Stomach (tissue), 9 donors: ENCODE results near the gene NCAPG2. TPM values are rescaled to one million over a fixed set of nuclear protein-coding genes. Genes with fewer than 3 reads are reported as not detected.

Experiments used
- DNase-seq, 2 donors: peaks; one replicate each; pipeline versions ENCODE4 v3.0.0 to v3.0.0-alpha.2; 2013 to 2019
- H3K27ac ChIP-seq, 5 donors: fragments of 200-600 bp in 4 of 5; sonication (generic) in 4 of 5; one replicate each; pipeline ENCODE4 v1.5.1; 2013 to 2019; ENCODE audit warnings: mild to moderate bottlenecking in 1 of 5, moderate library complexity in 1 of 5
- H3K27me3 ChIP-seq, 3 donors: fragments of 200-600 bp; sonication (generic); one replicate each; pipeline ENCODE4 v1.5.1; 2017 to 2019; ENCODE audit warnings: mixed run types in 1 of 3
- H3K36me3 ChIP-seq, 4 donors: fragments of 200-600 bp; sonication (generic); 1 replicate in 3 of 4; 2 replicates in 1 of 4; pipeline ENCODE4 v1.5.1; 2016 to 2019
- H3K4me1 ChIP-seq, 4 donors: fragments of 200-600 bp; sonication (generic); one replicate each; pipeline ENCODE4 v1.5.1; 2016 to 2019
- H3K4me3 ChIP-seq, 4 donors: fragments of 200-600 bp; sonication (generic) in 3 of 4; one replicate each; pipeline ENCODE4 v1.5.1; 2016 to 2019; ENCODE audit warnings: mild to moderate bottlenecking in 1 of 4
- H3K9me3 ChIP-seq, 4 donors: fragments of 200-600 bp; sonication (generic); one replicate each; pipeline ENCODE4 v1.5.1; 2016 to 2019
- CTCF ChIP-seq, 7 experiments: fragments of 450-650 bp in 4 of 7; fragments of 200-600 bp in 3 of 7; sonication (generic) in 3 of 7; IDR thresholded peaks; one replicate each; pipeline ENCODE4 v1.5.1; 2016 to 2019; ENCODE audit warnings: antibody characterized with exemption in 7 of 7, control low read depth in 2 of 7, mild to moderate bottlenecking in 1 of 7
- EP300 ChIP-seq: sonication (generic); formaldehyde crosslinking; IDR thresholded peaks from one replicate; pipeline ENCODE4 v1.6.1; 2017; ENCODE audit warnings: antibody characterized with exemption
- POLR2A ChIP-seq, 4 donors: fragments of 450-650 bp; IDR thresholded peaks; one replicate each; pipeline ENCODE4 v1.6.1; 2016; ENCODE audit warnings: antibody characterized with exemption in 4 of 4, control low read depth in 2 of 4, mild to moderate bottlenecking in 1 of 4, moderate library complexity in 1 of 4
- POLR2AphosphoS5 ChIP-seq, 3 donors: sonication (generic); formaldehyde crosslinking; IDR thresholded peaks; one replicate each; pipeline ENCODE4 v1.6.1; 2016; ENCODE audit warnings: antibody characterized with exemption in 3 of 3
- WGBS, 5 donors: extraction: QIAGEN DNeasy Blood & Tissue Kit in 3 of 5; methylation state at CpG; one replicate each; pipeline versions ENCODE4 v1.1.5 to v1.1.7; 2013 to 2018; 5-methylcytosine and 5-hydroxymethylcytosine counted together
- intact Hi-C: fragments of 100-400 bp; cut with DNase I; formaldehyde crosslinking; loops from one replicate; pipeline ENCODE4 v1.15.1; 2023; ENCODE audit warnings: low total_unique reads
- polyA plus RNA-seq, 3 donors: library from polyadenylated mRNA; stranded (reverse); fragments of 200-250 nt; gene quantifications; one replicate each; pipeline ENCODE4 v1.2.3, GENCODE V29; 2013
- total RNA-seq, 5 donors: library from RNA; depleted of rRNA; stranded (reverse); fragments of >200 nt; gene quantifications; one replicate each; pipeline versions ENCODE4 v1.1.0 to v1.2.3, GENCODE V29; 2014 to 2016
- donor health status: healthy with polysubstance abuse.
- donor health status: Bipolar disorder and iron deficiency.
- donor health status: healthy.

The NCAPG2 gene
- total and polyA plus RNA-seq, 8 donors = 2.6 to 24.2 (median 8.3) TPM

- H3K4me1 ChIP-seq = peaks cover 24 to 41% (median 35%) of the 10 kb centered on the region in 4 donors
- no peak for TF ChIP-seq EP300
- no peak for TF ChIP-seq CTCF (IDR thresholded peaks at IDR 0.05)
- no peak for TF ChIP-seq POLR2AphosphoS5 (IDR thresholded peaks at IDR 0.05)
- no peak for TF ChIP-seq POLR2A (IDR thresholded peaks at IDR 0.05)
- intact Hi-C loops = no loop called here
These were observed 114.4 kb downstream of the NCAPG2 start for GRCh38 chr7:158590181-158590530.

GRCh38 chr7:158589653-158590052 is 115.0 kb downstream of the NCAPG2 start:
- TF ChIP-seq EP300 = no peak
- no peak for TF ChIP-seq POLR2AphosphoS5 (IDR thresholded peaks at IDR 0.05)
- no peak for TF ChIP-seq POLR2A (IDR thresholded peaks at IDR 0.05)
- TF ChIP-seq CTCF (IDR thresholded peaks at IDR 0.05) = no peak
- H3K4me3 ChIP-seq = no peak overlapping the region
- H3K9me3 ChIP-seq = peaks cover 0 to 7% (median 2%) of the 10 kb centered on the region in 4 donors
- intact Hi-C loops = no loop called here
- H3K27me3 ChIP-seq = peaks cover 0 to 45% (median 28%) of the 10 kb centered on the region in 3 donors
- no peaks in the 10 kb centered on the region for H3K36me3 ChIP-seq
- DNase-seq = no peak
- H3K4me1 ChIP-seq = peaks cover 24 to 44% (median 40%) of the 10 kb centered on the region in 4 donors
- 15 to 43% (median 26%) methylated on average over 1 of the region's 1 CpG for WGBS, 5 donors
- H3K27ac ChIP-seq = peak overlapping the region in 2 of 5 donors; percentile 77 to 90

More at GRCh38 chr7:158590181-158590530, 114.4 kb downstream of the NCAPG2 start:
- Histone ChIP-seq H3K4me3 (no peak overlapping the region), H3K27me3 (peaks cover 0 to 40% (median 28%) of the 10 kb centered on the region in 3 donors), H3K9me3 (peaks cover 0 to 7% (median 2%) of the 10 kb centered on the region in 4 donors), H3K36me3 (no peaks in the 10 kb centered on the region), H3K27ac (peak overlapping the region; percentile 37 to 90 (median 77))
- WGBS, 5 donors = 88 to 93% (median 90%) methylated on average over 11 to 12 of the region's 12 CpGs
- DNase-seq = no peak

GRCh38 chr7:158588878-158589442 is 115.6 kb downstream of the NCAPG2 start:
- Histone ChIP-seq H3K9me3 (peaks cover 0 to 7% (median 2%) of the 10 kb centered on the region in 4 donors), H3K4me1 (peaks cover 24 to 51% (median 42%) of the 10 kb centered on the region in 4 donors), H3K36me3 (no peaks in the 10 kb centered on the region), H3K27me3 (peaks cover 0 to 52% (median 28%) of the 10 kb centered on the region in 3 donors), H3K27ac (peak overlapping the region in 2 of 5 donors; percentile 76 to 90), H3K4me3 (no peak overlapping the region)
- intact Hi-C loops = no loop called here
- no peak for TF ChIP-seq POLR2A (IDR thresholded peaks at IDR 0.05)
- no peak for TF ChIP-seq EP300
- TF ChIP-seq POLR2AphosphoS5 (IDR thresholded peaks at IDR 0.05) = no peak
- no peak for TF ChIP-seq CTCF (IDR thresholded peaks at IDR 0.05)
- 68 to 81% (median 71%) methylated on average over 15 to 16 of the region's 16 CpGs for WGBS, 5 donors
- no peak for DNase-seq

GRCh38 chr7:158588085-158588877 is 116.3 kb downstream of the NCAPG2 start:
- peak overlapping the region in 4 of 5 donors; percentile 52 to 80 (median 78) for H3K27ac ChIP-seq
- intact Hi-C loops = no loop called here
- 19 to 55% (median 33%) methylated on average over 17 to 63 of the region's 63 CpGs for WGBS, 5 donors
- peaks cover 0 to 7% (median 2%) of the 10 kb centered on the region in 4 donors for H3K9me3 ChIP-seq
- H3K4me1 ChIP-seq = peaks cover 24 to 57% (median 45%) of the 10 kb centered on the region in 4 donors
- H3K36me3 ChIP-seq = no peaks in the 10 kb centered on the region
- peak in 1 of 2 donors; percentile 55 for DNase-seq
- TF ChIP-seq EP300 (no peak), POLR2A (IDR thresholded peaks at IDR 0.05) (no peak), POLR2AphosphoS5 (IDR thresholded peaks at IDR 0.05) (no peak), CTCF (IDR thresholded peaks at IDR 0.05) (no peak)
- H3K27me3 ChIP-seq = peaks cover 0 to 58% (median 28%) of the 10 kb centered on the region in 3 donors
- peak overlapping the region; percentile 46 to 64 (median 50) for H3K4me3 ChIP-seq
